Upper lobe of left lung (tissue), 4 donors: ENCODE results near the gene PIBF1.

Experiments used
- EP300 ChIP-seq, 4 donors: sonication (generic); formaldehyde crosslinking; IDR thresholded peaks; one replicate each; pipeline ENCODE4 v1.5.1; 2017; ENCODE audit warnings: antibody characterized with exemption in 4 of 4, control low read depth in 2 of 4
- POLR2A ChIP-seq, 4 donors: fragments of 450-650 bp; IDR thresholded peaks; one replicate each; pipeline ENCODE4 v1.5.1; 2016 to 2017; ENCODE audit warnings: antibody characterized with exemption in 4 of 4, mild to moderate bottlenecking in 2 of 4
- POLR2AphosphoS5 ChIP-seq, 2 donors: sonication (generic); formaldehyde crosslinking; IDR thresholded peaks; one replicate each; pipeline ENCODE4 v1.5.1; 2017; ENCODE audit warnings: antibody characterized with exemption in 2 of 2
- TF ChIP-seq, protein P1 (sequence below), 6 experiments: fragments of 450-650 bp in 4 of 6; fragments of 200-600 bp in 2 of 6; sonication (generic) in 2 of 6; IDR thresholded peaks; one replicate each; pipeline ENCODE4 v1.5.1; 2016 to 2019; ENCODE audit warnings: antibody characterized with exemption in 6 of 6

DNA sequence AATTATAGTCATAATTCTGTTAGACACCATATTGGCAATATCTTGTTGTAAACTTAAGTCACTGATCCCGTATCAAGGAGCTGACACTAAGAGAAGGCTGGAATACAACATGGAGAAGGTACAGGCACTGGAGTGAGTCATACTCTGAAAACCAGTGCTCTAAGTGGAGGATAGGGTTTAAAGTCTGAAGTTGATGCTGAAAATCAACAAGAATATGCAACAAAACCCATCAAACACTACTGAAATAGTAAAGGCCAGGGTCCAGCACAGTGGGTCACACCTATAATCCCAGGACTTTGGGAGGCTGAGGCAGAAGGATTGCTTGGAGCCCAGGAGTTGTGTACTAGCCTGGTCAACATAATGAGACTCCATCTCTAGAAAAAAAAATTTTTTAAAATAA, 203.7 kb downstream of the PIBF1 start:
- TF ChIP-seq POLR2A (IDR thresholded peaks at IDR 0.05) (no peak), POLR2AphosphoS5 (IDR thresholded peaks at IDR 0.05) (no peak), EP300 (IDR thresholded peaks at IDR 0.05) (no peak)
- TF ChIP-seq, protein P1, sequence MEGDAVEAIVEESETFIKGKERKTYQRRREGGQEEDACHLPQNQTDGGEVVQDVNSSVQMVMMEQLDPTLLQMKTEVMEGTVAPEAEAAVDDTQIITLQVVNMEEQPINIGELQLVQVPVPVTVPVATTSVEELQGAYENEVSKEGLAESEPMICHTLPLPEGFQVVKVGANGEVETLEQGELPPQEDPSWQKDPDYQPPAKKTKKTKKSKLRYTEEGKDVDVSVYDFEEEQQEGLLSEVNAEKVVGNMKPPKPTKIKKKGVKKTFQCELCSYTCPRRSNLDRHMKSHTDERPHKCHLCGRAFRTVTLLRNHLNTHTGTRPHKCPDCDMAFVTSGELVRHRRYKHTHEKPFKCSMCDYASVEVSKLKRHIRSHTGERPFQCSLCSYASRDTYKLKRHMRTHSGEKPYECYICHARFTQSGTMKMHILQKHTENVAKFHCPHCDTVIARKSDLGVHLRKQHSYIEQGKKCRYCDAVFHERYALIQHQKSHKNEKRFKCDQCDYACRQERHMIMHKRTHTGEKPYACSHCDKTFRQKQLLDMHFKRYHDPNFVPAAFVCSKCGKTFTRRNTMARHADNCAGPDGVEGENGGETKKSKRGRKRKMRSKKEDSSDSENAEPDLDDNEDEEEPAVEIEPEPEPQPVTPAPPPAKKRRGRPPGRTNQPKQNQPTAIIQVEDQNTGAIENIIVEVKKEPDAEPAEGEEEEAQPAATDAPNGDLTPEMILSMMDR (IDR thresholded peaks at IDR 0.05) = no peak
